DOHH2 (cell line): ENCODE measurements around the gene TFAP2C.

Experiments
- CTCF ChIP-seq: fragments of 200-600 bp; sonication (generic); IDR thresholded peaks from one replicate; pipeline ENCODE4 v1.5.1; 2014; ENCODE audit warnings: antibody characterized with exemption, mild to moderate bottlenecking, low read depth, low read length; ENCODE audit not compliant: poor library complexity, severe bottlenecking
- EZH2phosphoT487 ChIP-seq: fragments of 200-600 bp; sonication (generic); IDR thresholded peaks from 2 replicates; pipeline ENCODE4 v1.6.1; 2017; ENCODE audit warnings: borderline replicate concordance, mild to moderate bottlenecking, antibody characterized with exemption, low read length, moderate library complexity, mixed read lengths

GRCh38 chr20:56582542-56582941, 46.6 kb upstream of the TFAP2C start:
- TF ChIP-seq CTCF (no peak), EZH2phosphoT487 (no peak)
